Activated B cell treated with CpG ODN at 0.5 μM for 24 hours (primary cell): Measurements from ENCODE around the gene SS18L1. TPM values are rescaled to one million over a fixed set of nuclear protein-coding genes. Genes with fewer than 3 reads are reported as not detected.

Experiments
- ATAC-seq: fragments of 200-7000 bp; cut with Tn5 transposase; one replicate; pipeline ENCODE4 v1.10.0; 2021; ENCODE audit warnings: low read depth, mild to moderate bottlenecking, moderate library complexity
- CTCF ChIA-PET: fragments of 350-600 bp; sonication (Branson Sonifier 250); formaldehyde crosslinking; loops from one replicate; lab custom pipeline; 2021; ENCODE audit warnings: antibody characterized with exemption; lab: Charles Lee
- POLR2A ChIA-PET: fragments of 350-600 bp; sonication (Branson Sonifier 250); formaldehyde crosslinking; loops from one replicate; lab custom pipeline; 2021; ENCODE audit warnings: antibody characterized with exemption; lab: Charles Lee
- DNase-seq: peaks from one replicate; pipeline ENCODE4 v3.0.0; 2022
- H3K27ac Mint-ChIP-seq: one replicate; pipeline ENCODE4 v1.8.0; 2020; ENCODE audit warnings: mixed read lengths
- H3K27me3 Mint-ChIP-seq: one replicate; pipeline ENCODE4 v1.8.0; 2021; ENCODE audit warnings: mixed read lengths
- H3K36me3 Mint-ChIP-seq: one replicate; pipeline ENCODE4 v1.8.0; 2021; ENCODE audit warnings: low read depth, mixed read lengths
- H3K4me1 Mint-ChIP-seq: one replicate; pipeline ENCODE4 v1.8.0; 2021; ENCODE audit warnings: mixed read lengths
- H3K4me3 Mint-ChIP-seq: one replicate; pipeline ENCODE4 v1.8.0; 2020; ENCODE audit warnings: mild to moderate bottlenecking, mixed read lengths
- H3K9me3 Mint-ChIP-seq: one replicate; pipeline ENCODE4 v1.8.0; 2020; ENCODE audit warnings: mixed read lengths
- CTCF ChIP-seq: fragments of 200-600 bp; IDR thresholded peaks from one replicate; pipeline ENCODE4 v1.8.0; 2022; ENCODE audit warnings: antibody characterized with exemption, mild to moderate bottlenecking
- intact Hi-C: fragments of 100-400 bp; cut with micrococcal nuclease; formaldehyde crosslinking; loops from one replicate; pipeline ENCODE4 v1.15.1; 2024
- total RNA-seq: library from RNA; stranded (reverse); gene quantifications from 2 replicates; pipeline ENCODE4 v1.2.3, GENCODE V29; 2022

Gene SS18L1
- total RNA-seq, 1 donor from 2014 or later, result 9.0 TPM

GRCh38 chr20:62117658-62118057 lies 25.9 kb upstream of the SS18L1 start:
- ChIA-PET POLR2A (interaction anchor here (0.7 kb wide), 1 partner anchor 87 kb away, joined by 5 read pairs; no protein-coding TSS in a partner anchor), CTCF (no interaction called here)
- H3K9me3 Mint-ChIP-seq, result peaks cover 9% of the 10 kb centered on the region
- H3K4me3 Mint-ChIP-seq, result no peak overlapping the region
- no peak for ATAC-seq
- H3K27ac Mint-ChIP-seq, result no peak overlapping the region
- H3K4me1 Mint-ChIP-seq, result peaks cover 4% of the 10 kb centered on the region
- no peak for TF ChIP-seq CTCF
- intact Hi-C loops, result no loop called here
- H3K27me3 Mint-ChIP-seq, result peaks cover 2% of the 10 kb centered on the region
- no peak for DNase-seq
- H3K36me3 Mint-ChIP-seq, result no peaks in the 10 kb centered on the region

GRCh38 chr20:62118113-62119043 lies 25.2 kb upstream of the SS18L1 start:
- ATAC-seq, result no peak
- Mint-ChIP-seq H3K9me3 (peaks cover 3% of the 10 kb centered on the region), H3K4me3 (no peak overlapping the region), H3K36me3 (no peaks in the 10 kb centered on the region), H3K27me3 (peaks cover 2% of the 10 kb centered on the region), H3K27ac (no peak overlapping the region), H3K4me1 (peaks cover 7% of the 10 kb centered on the region)
- TF ChIP-seq CTCF, result no peak
- no peak for DNase-seq
- ChIA-PET POLR2A (interaction anchor here (0.7 to 4.0 kb wide), 2 partner anchors 52 to 88 kb away, joined by 5 to 40 read pairs; partner anchors contain the start of gene TAF4), CTCF (no interaction called here)
- intact Hi-C loops, result no loop called here

DNA sequence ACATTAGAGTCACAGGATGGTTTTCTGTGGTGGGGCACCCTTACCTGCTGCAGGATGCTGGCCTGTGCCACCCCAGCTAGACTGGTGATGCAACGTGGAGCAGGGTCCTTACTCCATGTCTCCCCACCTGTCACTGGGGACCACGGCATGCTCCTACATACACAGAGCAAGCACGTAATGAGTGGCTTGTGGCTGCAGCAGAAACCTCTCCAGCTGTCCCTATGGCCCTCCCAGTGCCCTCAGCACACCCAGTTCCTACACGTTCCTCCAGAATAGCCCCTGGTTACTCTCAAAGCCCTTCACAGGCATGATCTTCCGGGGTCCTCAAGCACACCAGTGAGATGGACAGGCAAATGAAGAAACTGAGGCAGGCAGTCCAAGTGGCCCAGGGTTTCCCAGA lies 24.5 kb upstream of the SS18L1 start:
- ATAC-seq (no peak), DNase-seq (no peak)
- peaks cover 2% of the 10 kb centered on the region for H3K27me3 Mint-ChIP-seq
- H3K4me3 Mint-ChIP-seq, result peak overlapping the region; percentile 24
- intact Hi-C loops, result no loop called here
- H3K36me3 Mint-ChIP-seq, result peaks cover 1% of the 10 kb centered on the region
- H3K4me1 Mint-ChIP-seq, result peaks cover 14% of the 10 kb centered on the region
- no peak overlapping the region for H3K27ac Mint-ChIP-seq
- CTCF ChIA-PET, result no interaction called here
- POLR2A ChIA-PET, result interaction anchor here (4.0 kb wide), 1 partner anchor 53 kb away, joined by 40 read pairs; the partner anchor contains the start of gene TAF4
- no peaks in the 10 kb centered on the region for H3K9me3 Mint-ChIP-seq
- TF ChIP-seq CTCF, result no peak

GRCh38 chr20:62119591-62120364 lies 23.8 kb upstream of the SS18L1 start:
- no peak for TF ChIP-seq CTCF
- Mint-ChIP-seq H3K4me1 (peaks cover 19% of the 10 kb centered on the region), H3K27me3 (peaks cover 2% of the 10 kb centered on the region), H3K27ac (no peak overlapping the region), H3K4me3 (peak overlapping the region; percentile 50), H3K36me3 (peaks cover 7% of the 10 kb centered on the region), H3K9me3 (no peaks in the 10 kb centered on the region)
- ATAC-seq (no peak), DNase-seq (no peak)
- CTCF ChIA-PET, result interaction anchor here (1.0 kb wide), 1 partner anchor 16 kb away, joined by 3 read pairs; no protein-coding TSS in a partner anchor
- POLR2A ChIA-PET, result interaction anchor here (4.0 kb wide), 1 partner anchor 53 kb away, joined by 40 read pairs; the partner anchor contains the start of gene TAF4
- intact Hi-C loops, result loop anchor here (5.0 kb wide), 1 partner anchor 673 kb away; no protein-coding TSS in a partner anchor
